Activated CD8-positive, alpha-beta T cell treated with anti-CD3 and anti-CD28 coated beads, Interleukin-2, amount 10 ng/mL, durations not matched to agents 7 days and 5 days (primary cell): ENCODE measurements around the gene NUDT15. TPM values are rescaled to one million over a fixed set of nuclear protein-coding genes. Genes with fewer than 3 reads are reported as not detected.
"Not testable (repeated sequence)": the region's sequence is repeated elsewhere in the genome, so short reads cannot be mapped to it uniquely, and the experiment has no call there.

Experiments
- ATAC-seq: fragments of 150-1000 bp; cut with Tn5 transposase; one replicate; pipeline ENCODE4 v1.10.0; 2021; ENCODE audit warnings: moderate library complexity
- CTCF ChIA-PET: fragments of 350-600 bp; sonication (Branson Sonifier 250); formaldehyde crosslinking; loops from one replicate; lab custom pipeline; 2021; ENCODE audit warnings: antibody characterized with exemption; lab: Charles Lee
- POLR2A ChIA-PET: fragments of 350-600 bp; sonication (Branson Sonifier 250); formaldehyde crosslinking; loops from one replicate; lab custom pipeline; 2021; ENCODE audit warnings: antibody characterized with exemption; lab: Charles Lee
- DNase-seq: peaks from one replicate; pipeline ENCODE4 v3.0.0-alpha.2; 2020
- H3K27ac Mint-ChIP-seq: one replicate; pipeline ENCODE4 v1.8.0; 2021; ENCODE audit warnings: mild to moderate bottlenecking, mixed read lengths
- H3K27me3 Mint-ChIP-seq: one replicate; pipeline ENCODE4 v1.8.0; 2021; ENCODE audit warnings: low read depth, mixed read lengths
- H3K36me3 Mint-ChIP-seq: one replicate; pipeline ENCODE4 v1.8.0; 2021; ENCODE audit warnings: low read depth, mixed read lengths
- H3K4me1 Mint-ChIP-seq: one replicate; pipeline ENCODE4 v1.8.0; 2021; ENCODE audit warnings: low read depth, mixed read lengths
- H3K4me3 Mint-ChIP-seq: one replicate; pipeline ENCODE4 v1.8.0; 2021; ENCODE audit warnings: mild to moderate bottlenecking, mixed read lengths
- H3K9me3 Mint-ChIP-seq: one replicate; pipeline ENCODE4 v1.8.0; 2022; ENCODE audit warnings: mixed read lengths; ENCODE audit not compliant: insufficient read depth
- total RNA-seq, 2 experiments: library from RNA; stranded (reverse); gene quantifications; one replicate each; pipeline ENCODE4 v1.2.3, GENCODE V29; 2021

Gene NUDT15
- total RNA-seq: 10 to 100 TPM; 15.4 to 15.7 TPM

DNA sequence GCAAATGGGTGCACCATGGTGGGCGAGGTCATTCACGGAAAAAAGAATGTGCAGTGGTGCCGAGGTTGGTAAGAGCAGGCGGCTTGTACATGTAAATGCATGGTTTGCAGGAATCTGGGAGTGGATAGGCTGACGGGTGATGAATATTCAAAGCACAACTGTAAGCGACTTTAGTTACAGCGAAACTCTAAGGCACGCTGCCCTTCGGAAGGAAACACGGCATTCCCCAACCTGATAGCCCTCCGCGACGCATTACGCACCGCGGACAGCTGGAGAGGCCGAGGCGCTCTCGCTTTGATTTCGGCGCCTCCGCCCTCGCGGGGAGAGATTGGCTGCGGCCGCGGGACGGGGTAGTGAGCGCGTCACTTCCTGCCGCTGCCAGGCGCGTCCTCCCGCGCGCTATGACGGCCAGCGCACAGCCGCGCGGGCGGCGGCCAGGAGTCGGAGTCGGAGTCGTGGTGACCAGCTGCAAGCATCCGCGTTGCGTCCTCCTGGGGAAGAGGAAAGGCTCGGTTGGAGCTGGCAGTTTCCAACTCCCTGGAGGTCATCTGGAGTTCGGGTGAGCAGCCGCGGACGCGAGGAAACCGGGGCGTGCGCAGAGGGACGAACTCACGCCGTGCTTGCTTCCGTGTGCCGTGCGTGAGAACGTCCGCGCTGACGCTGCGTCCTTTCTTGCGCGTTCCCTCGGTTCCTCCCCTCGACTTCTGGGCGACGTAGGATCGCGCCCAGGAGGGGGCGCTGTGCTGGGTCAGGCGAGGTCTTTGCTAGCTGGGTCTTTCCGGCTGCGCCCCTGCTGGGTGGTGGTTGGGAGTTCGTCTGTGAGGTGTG lies at the start of gene NUDT15:
Gene NUDT15 (plus strand): TSS at position 381 of the 828 bp plus-strand sequence. CDS start 21 bp downstream, at position 402.
- Mint-ChIP-seq H3K36me3 (peaks cover 55% of the 10 kb centered on the region), H3K27me3 (no peaks in the 10 kb centered on the region), H3K4me3 (peak within 1 kb of the TSS; percentile 87), H3K4me1 (peaks cover 41% of the 10 kb centered on the region), H3K27ac (peak within 1 kb of the TSS; percentile 93), H3K9me3 (no peaks in the 10 kb centered on the region)
- ChIA-PET CTCF (interaction anchor here (0.6 to 4.5 kb wide), 30 partner anchors 9 to 780 kb away, joined by 3 to 54 read pairs (median 4); partner anchors contain the start of genes MED4 and SUCLA2), POLR2A (interaction anchor here (0.6 to 3.1 kb wide), 16 partner anchors 9 to 939 kb away, joined by 3 to 27 read pairs (median 4); partner anchors contain the start of genes FNDC3A, MED4 and SUCLA2)
- peak; percentile 98 for DNase-seq
- peak; percentile 92 for ATAC-seq

DNA sequence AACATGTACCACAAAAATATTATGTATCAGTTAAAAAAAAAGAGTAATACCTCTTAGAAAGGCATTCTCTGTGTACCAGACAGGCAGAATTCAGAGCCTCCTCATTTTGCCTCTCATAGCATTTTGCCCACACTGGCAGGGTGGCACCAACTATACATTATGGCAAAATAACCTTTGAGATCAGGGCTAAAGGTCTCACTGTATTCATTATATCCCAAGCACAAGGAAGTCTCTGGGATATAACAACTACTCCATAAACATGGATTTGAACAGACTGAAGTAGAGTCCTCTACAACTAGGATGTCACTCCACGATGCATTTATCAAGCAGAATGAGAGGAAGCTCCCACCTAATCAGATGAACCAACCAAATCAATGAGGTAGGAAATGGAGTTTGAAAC lies 47.1 kb upstream of the NUDT15 start:
- POLR2A ChIA-PET: no interaction called here
- H3K4me3 Mint-ChIP-seq: no peak overlapping the region
- CTCF ChIA-PET: no interaction called here
- H3K36me3 Mint-ChIP-seq: peaks cover 64% of the 10 kb centered on the region
- H3K27ac Mint-ChIP-seq: no peak overlapping the region
- H3K9me3 Mint-ChIP-seq: no peaks in the 10 kb centered on the region
- no peaks in the 10 kb centered on the region for H3K27me3 Mint-ChIP-seq
- ATAC-seq (no peak), DNase-seq (no peak)
- no peaks in the 10 kb centered on the region for H3K4me1 Mint-ChIP-seq

DNA sequence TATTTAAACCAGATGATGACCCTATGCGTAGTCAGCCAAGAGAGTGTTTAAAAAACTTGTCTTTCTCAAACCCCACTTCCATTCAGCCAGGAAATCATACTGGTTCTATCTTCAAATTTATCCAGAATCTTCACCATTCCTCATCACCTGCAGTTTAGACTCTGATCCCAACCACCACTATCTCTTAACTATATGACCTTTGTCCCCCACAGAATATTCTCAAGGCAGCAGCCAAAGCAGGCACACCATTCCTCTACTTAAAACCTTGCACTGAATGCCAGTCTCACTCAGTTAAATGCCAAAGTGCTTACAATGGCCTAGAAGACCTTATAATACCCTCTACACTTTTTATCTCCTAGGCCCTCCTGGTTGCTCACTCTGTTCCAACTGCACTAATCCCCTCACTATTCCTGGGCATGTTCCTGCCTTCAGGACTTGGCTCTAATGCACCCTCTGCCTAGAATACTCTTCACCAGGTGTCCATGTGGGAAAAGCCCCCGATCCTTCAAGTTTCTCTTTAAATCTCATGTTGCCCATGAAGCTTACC lies 46.5 kb upstream of the NUDT15 start:
- ChIA-PET POLR2A (no interaction called here), CTCF (no interaction called here)
- H3K4me3 Mint-ChIP-seq: no peak overlapping the region
- H3K36me3 Mint-ChIP-seq: peaks cover 59% of the 10 kb centered on the region
- no peak overlapping the region for H3K27ac Mint-ChIP-seq
- ATAC-seq: no peak
- DNase-seq: no peak
- no peaks in the 10 kb centered on the region for H3K4me1 Mint-ChIP-seq
- no peaks in the 10 kb centered on the region for H3K9me3 Mint-ChIP-seq
- no peaks in the 10 kb centered on the region for H3K27me3 Mint-ChIP-seq

DNA sequence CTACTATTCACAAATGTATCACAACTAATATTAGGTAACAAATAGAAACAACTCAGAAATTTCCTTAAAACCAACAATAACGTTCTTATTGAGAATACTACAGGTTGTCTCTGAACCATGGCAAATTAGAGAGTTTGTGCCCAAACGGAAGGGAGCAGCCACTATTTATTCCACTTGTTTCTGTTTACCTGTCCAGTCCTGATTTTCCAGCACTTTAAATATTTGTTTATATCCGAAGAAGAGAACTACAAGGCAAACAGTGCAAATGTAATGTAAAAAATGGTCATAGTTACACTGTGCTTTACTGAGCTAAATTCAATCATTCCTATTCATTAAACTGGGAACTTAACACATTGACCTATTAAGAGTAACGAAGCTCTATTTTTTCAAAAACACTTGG lies 45.7 kb upstream of the NUDT15 start:
- H3K9me3 Mint-ChIP-seq: no peaks in the 10 kb centered on the region
- DNase-seq (no peak), ATAC-seq (no peak)
- CTCF ChIA-PET: no interaction called here
- H3K27me3 Mint-ChIP-seq: no peaks in the 10 kb centered on the region
- H3K4me3 Mint-ChIP-seq: no peak overlapping the region
- POLR2A ChIA-PET: interaction anchor here (1.0 kb wide), 1 partner anchor 46 kb away, joined by 3 read pairs; the partner anchor contains the start of gene NUDT15
- H3K36me3 Mint-ChIP-seq: peaks cover 57% of the 10 kb centered on the region
- no peak overlapping the region for H3K27ac Mint-ChIP-seq
- H3K4me1 Mint-ChIP-seq: no peaks in the 10 kb centered on the region

DNA sequence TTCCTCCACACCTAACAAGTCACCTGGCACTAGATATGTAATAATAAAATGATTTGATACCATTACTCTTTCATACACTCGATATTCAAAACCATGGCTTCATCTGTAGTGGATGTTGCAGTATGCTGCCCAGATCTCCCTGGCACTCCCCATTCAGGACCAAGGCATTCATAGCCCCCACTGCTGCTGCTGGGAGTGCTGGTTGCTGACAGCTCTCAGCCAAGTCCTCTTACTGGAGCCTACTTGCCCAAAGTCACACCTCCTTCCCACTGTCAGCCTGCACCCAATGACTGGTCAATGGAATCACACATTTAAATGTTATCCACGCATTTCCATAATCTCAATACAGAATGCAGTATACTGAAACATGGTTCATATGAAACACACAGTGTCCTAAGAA lies 40.1 kb upstream of the NUDT15 start:
- H3K9me3 Mint-ChIP-seq: no peaks in the 10 kb centered on the region
- H3K27ac Mint-ChIP-seq: no peak overlapping the region
- no peak for DNase-seq
- no peak for ATAC-seq
- H3K4me3 Mint-ChIP-seq: no peak overlapping the region
- CTCF ChIA-PET: interaction anchor here (1.6 kb wide), 1 partner anchor 41 kb away, joined by 5 read pairs; the partner anchor contains the start of gene NUDT15
- peaks cover 32% of the 10 kb centered on the region for H3K36me3 Mint-ChIP-seq
- POLR2A ChIA-PET: no interaction called here
- H3K4me1 Mint-ChIP-seq: peaks cover 29% of the 10 kb centered on the region
- H3K27me3 Mint-ChIP-seq: no peaks in the 10 kb centered on the region

DNA sequence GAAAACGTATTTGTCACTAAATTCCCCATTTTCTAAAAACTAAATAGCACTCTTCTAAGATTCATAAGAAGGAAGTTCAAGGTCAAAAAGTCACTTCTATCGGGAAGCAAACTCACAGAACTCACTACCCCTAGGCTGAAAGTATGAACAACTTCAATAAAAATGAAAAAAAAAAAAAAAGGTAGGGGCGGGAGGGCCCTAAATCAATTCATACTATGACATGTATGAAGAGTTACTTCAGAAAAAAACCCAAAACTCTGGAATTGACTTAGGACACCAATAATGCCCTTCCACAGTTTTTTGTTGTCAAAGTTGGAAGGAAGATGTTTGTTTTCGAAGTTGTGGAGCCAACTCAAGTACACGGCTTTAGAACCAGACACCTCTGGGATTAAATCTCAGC lies 37.6 kb upstream of the NUDT15 start:
- POLR2A ChIA-PET: no interaction called here
- DNase-seq: no peak
- CTCF ChIA-PET: interaction anchor here (2.7 kb wide), 1 partner anchor 38 kb away, joined by 9 read pairs; the partner anchor contains the start of gene NUDT15
- Mint-ChIP-seq H3K27me3 (no peaks in the 10 kb centered on the region), H3K27ac (no peak overlapping the region), H3K4me3 (peak overlapping the region; percentile 97), H3K36me3 (peaks cover 13% of the 10 kb centered on the region), H3K9me3 (no peaks in the 10 kb centered on the region), H3K4me1 (peaks cover 29% of the 10 kb centered on the region)
- no peak for ATAC-seq

DNA sequence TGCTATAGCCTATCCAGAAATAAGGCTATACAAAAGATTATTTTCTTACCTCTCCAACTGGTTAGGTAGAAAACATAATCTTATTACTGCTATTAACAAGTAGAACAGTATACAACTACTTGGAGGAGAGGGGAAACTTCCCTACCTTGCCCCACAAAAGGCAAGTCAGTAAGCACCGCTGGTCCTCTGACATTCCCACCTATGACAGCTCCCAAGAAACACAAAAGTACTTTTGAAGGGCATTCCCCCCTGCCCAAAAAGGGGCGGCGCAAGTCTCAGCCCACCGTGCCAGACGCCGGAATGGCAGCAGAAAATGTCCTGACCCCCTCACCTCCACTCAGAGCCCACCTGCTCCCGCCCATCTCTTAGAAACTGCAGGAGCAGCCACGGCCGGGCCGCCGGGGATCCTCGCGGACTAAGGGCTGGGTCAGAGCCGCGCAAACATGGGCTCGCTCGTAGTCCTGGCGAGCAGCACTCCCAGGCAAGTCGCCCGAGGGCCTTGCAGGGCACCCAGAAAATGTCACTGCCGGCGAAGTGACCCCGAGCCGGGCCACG lies 36.9 kb upstream of the NUDT15 start:
- POLR2A ChIA-PET: interaction anchor here (0.7 to 0.8 kb wide), 2 partner anchors 37 to 569 kb away, joined by 3 to 5 read pairs; partner anchors contain the start of gene NUDT15
- H3K27ac Mint-ChIP-seq: peak overlapping the region; percentile 92
- DNase-seq (peak; percentile 32), ATAC-seq (peak; percentile 70)
- no peaks in the 10 kb centered on the region for H3K9me3 Mint-ChIP-seq
- no peaks in the 10 kb centered on the region for H3K27me3 Mint-ChIP-seq
- H3K4me1 Mint-ChIP-seq: peaks cover 29% of the 10 kb centered on the region
- peak overlapping the region; percentile 97 for H3K4me3 Mint-ChIP-seq
- peaks cover 13% of the 10 kb centered on the region for H3K36me3 Mint-ChIP-seq
- CTCF ChIA-PET: interaction anchor here (0.6 to 2.7 kb wide), 3 partner anchors 37 to 268 kb away, joined by 3 to 9 read pairs (median 3); partner anchors contain the start of genes MED4 and NUDT15

DNA sequence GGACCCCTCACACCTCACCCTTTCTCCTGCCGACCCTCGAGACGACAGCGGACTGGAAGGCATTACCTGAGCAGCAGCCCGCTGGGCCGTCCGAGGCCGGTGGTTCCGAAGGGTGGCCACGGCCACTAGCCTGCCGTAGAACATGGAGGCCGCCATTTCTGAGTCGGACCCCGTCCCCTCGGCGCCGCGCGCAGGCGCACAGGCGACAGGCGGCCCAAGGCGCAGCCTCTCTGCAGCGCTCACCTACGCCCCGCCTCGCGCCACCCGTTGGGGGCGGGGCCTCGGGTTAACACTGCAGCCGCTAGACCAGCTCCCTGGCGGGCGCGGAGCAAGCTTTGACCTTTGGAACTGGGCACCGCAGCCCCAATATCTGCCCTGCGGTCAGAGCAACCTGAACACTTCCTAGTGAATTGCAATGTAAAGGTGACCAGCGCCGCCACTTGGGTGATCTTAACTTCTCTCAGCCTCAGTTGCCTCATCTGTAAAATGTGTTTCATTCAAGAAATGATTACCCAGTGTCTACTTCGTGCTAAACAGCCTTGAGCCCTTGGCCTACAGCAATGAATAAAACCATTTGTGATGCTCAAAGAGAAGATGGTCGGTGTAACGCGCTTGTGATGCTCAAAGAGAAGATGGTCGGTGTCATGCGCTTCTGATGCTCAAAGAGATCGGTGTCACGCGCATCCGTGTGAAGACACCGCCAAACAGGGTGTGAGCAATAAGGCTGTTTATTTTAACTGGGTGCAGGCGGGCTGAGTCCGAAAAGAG lies 36.2 kb upstream of the NUDT15 start, which contains the start of gene SUCLA2:
Gene SUCLA2 (minus strand): TSS at position 160 of the 768 bp plus-strand sequence. CDS start 4 bp downstream, at position 156.
- Mint-ChIP-seq H3K4me3 (peak within 1 kb of the TSS; percentile 97), H3K4me1 (peaks cover 29% of the 10 kb centered on the region), H3K27ac (peak within 1 kb of the TSS; percentile 92), H3K36me3 (peaks cover 11% of the 10 kb centered on the region), H3K27me3 (no peaks in the 10 kb centered on the region), H3K9me3 (no peaks in the 10 kb centered on the region)
- ChIA-PET CTCF (interaction anchor here (0.6 to 2.7 kb wide), 3 partner anchors 37 to 267 kb away, joined by 3 to 9 read pairs (median 3); partner anchors contain the start of genes MED4 and NUDT15), POLR2A (interaction anchor here (0.7 to 0.8 kb wide), 2 partner anchors 36 to 568 kb away, joined by 3 to 5 read pairs; partner anchors contain the start of gene NUDT15)
- ATAC-seq (peak; percentile 100), DNase-seq (peak; percentile 93)

DNA sequence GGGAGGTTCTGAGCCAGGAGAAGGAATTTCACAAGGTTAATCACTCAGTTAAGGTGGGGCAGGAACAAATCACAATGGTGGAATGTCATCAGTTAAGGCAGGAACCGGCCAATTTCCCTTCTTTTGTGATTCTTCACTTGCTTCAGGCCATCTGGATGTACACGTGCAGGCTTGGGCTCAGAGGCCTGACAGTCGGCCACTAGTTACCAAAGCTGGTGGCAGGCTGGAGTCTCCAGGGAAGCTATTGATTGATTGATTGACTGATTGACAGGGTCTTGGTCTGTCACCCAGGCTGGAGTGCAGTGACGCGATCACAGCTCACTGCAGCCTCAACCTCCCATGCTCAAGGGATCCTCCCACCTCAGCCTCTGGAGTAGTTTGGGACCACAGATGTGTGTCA lies 35.5 kb upstream of the NUDT15 start:
- POLR2A ChIA-PET, DNase-seq: not testable (repeated sequence)

DNA sequence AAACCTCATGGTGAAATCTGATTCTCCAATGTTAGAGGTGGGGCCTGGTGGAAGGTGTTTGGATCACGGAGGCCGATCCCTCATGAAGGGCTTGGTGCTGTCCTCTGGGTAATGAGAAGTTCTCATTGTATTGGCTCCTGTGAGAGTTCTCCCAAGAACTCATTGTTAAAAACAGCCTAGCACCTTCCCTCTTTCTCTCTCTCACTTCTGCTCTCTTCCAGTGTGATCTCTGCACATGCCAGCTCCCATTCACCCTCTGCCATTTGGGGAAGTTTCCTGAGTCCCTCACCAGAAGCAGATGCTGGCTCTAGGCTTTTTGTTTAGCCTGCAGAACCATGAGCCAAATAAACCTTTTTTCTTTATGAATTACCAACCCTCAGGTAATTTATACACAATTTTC lies 33.3 kb upstream of the NUDT15 start:
- DNase-seq (no peak), ATAC-seq (no peak)
- CTCF ChIA-PET: no interaction called here
- no peaks in the 10 kb centered on the region for H3K36me3 Mint-ChIP-seq
- H3K9me3 Mint-ChIP-seq: no peaks in the 10 kb centered on the region
- H3K27me3 Mint-ChIP-seq: no peaks in the 10 kb centered on the region
- no peak overlapping the region for H3K27ac Mint-ChIP-seq
- POLR2A ChIA-PET: no interaction called here
- H3K4me1 Mint-ChIP-seq: peaks cover 21% of the 10 kb centered on the region
- no peak overlapping the region for H3K4me3 Mint-ChIP-seq

More for the DNA sequence above, 35.5 kb upstream of the NUDT15 start:
- not testable (repeated sequence) for H3K36me3 Mint-ChIP-seq, H3K27me3 Mint-ChIP-seq, ATAC-seq, H3K9me3 Mint-ChIP-seq
- CTCF ChIA-PET: interaction anchor here (2.7 kb wide), 1 partner anchor 36 kb away, joined by 9 read pairs; the partner anchor contains the start of gene NUDT15
- peak overlapping the region; percentile 92 for H3K27ac Mint-ChIP-seq
- peak overlapping the region; percentile 97 for H3K4me3 Mint-ChIP-seq
- peaks cover 29% of the 10 kb centered on the region for H3K4me1 Mint-ChIP-seq
